ENCODE measurements around the gene ITGAE.
A peak's percentile ranks its signal among the peaks of the same experiment; 100 is the strongest.
"Not testable (repeated sequence)": the region's sequence is repeated elsewhere in the genome, so short reads cannot be mapped to it uniquely, and the experiment has no call there.

DNA sequence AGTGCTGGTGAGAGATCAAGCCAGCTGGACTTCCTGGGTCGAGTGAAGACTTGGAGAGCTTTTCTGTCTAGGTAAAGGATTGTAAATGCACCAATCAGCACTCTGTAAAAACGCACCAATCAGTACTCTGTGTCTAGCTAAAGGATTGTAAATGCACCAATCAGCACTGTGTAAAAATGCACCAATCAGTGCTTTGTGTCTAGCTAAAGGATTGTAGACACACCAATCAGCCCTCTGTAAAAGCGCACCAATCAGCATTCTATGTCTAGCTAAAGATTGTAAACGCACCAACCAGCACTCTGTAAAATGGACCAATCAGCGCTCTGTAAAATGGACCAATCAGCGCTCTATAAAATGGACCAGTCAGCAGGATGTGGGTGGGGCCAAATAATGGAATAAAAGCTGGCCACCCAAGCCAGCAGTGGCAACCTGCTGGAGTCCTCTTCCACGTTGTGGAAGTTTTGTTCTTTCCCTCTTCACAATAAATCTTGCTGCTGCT is 98.9 kb downstream of the ITGAE start:
- TF ChIP-seq, protein P1, sequence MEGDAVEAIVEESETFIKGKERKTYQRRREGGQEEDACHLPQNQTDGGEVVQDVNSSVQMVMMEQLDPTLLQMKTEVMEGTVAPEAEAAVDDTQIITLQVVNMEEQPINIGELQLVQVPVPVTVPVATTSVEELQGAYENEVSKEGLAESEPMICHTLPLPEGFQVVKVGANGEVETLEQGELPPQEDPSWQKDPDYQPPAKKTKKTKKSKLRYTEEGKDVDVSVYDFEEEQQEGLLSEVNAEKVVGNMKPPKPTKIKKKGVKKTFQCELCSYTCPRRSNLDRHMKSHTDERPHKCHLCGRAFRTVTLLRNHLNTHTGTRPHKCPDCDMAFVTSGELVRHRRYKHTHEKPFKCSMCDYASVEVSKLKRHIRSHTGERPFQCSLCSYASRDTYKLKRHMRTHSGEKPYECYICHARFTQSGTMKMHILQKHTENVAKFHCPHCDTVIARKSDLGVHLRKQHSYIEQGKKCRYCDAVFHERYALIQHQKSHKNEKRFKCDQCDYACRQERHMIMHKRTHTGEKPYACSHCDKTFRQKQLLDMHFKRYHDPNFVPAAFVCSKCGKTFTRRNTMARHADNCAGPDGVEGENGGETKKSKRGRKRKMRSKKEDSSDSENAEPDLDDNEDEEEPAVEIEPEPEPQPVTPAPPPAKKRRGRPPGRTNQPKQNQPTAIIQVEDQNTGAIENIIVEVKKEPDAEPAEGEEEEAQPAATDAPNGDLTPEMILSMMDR (IDR thresholded peaks at IDR 0.05) = not testable (repeated sequence)
- not testable (repeated sequence) for TF ChIP-seq PHF8 (IDR thresholded peaks at IDR 0.05; ENCODE audit: borderline replicate concordance, low read depth); JUN (IDR thresholded peaks at IDR 0.05); NPAS2 (CRISPR knock-in tag; IDR thresholded peaks at IDR 0.05; ENCODE audit: borderline replicate concordance); POLR2A (IDR thresholded peaks at IDR 0.05; ENCODE audit: low read length); POLR2AphosphoS2 (conservative IDR thresholded peaks at IDR 0.05; ENCODE audit: low read length); FOXS1 (CRISPR knock-in tag; IDR thresholded peaks at IDR 0.05); BHLHE40 (IDR thresholded peaks at IDR 0.05; ENCODE audit: low read depth, low read length)
- peak; percentile 78 for TF ChIP-seq MAFK (IDR thresholded peaks at IDR 0.05; ENCODE audit: partially characterized antibody)
- TF ChIP-seq, protein P2, sequence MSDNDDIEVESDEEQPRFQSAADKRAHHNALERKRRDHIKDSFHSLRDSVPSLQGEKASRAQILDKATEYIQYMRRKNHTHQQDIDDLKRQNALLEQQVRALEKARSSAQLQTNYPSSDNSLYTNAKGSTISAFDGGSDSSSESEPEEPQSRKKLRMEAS (IDR thresholded peaks at IDR 0.05) = not testable (repeated sequence)
- TF ChIP-seq, protein P3, sequence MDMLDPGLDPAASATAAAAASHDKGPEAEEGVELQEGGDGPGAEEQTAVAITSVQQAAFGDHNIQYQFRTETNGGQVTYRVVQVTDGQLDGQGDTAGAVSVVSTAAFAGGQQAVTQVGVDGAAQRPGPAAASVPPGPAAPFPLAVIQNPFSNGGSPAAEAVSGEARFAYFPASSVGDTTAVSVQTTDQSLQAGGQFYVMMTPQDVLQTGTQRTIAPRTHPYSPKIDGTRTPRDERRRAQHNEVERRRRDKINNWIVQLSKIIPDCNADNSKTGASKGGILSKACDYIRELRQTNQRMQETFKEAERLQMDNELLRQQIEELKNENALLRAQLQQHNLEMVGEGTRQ (IDR thresholded peaks at IDR 0.05) = not testable (repeated sequence)
- TF ChIP-seq, protein P4, sequence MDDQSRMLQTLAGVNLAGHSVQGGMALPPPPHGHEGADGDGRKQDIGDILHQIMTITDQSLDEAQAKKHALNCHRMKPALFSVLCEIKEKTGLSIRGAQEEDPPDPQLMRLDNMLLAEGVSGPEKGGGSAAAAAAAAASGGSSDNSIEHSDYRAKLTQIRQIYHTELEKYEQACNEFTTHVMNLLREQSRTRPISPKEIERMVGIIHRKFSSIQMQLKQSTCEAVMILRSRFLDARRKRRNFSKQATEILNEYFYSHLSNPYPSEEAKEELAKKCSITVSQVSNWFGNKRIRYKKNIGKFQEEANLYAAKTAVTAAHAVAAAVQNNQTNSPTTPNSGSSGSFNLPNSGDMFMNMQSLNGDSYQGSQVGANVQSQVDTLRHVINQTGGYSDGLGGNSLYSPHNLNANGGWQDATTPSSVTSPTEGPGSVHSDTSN (IDR thresholded peaks at IDR 0.05) = not testable (repeated sequence)

Data from A549 (cell line).